HEK293 (cell line): Measurements from ENCODE around the gene PLEKHJ1.
A peak's percentile ranks its signal among the peaks of the same experiment; 100 is the strongest.

Source experiments
- ATF2 ChIP-seq: fragments of 450-650 bp; formaldehyde crosslinking; IDR thresholded peaks from 2 replicates; pipeline ENCODE4 v1.5.1; 2016; ENCODE audit warnings: missing biosample characterization, missing genetic modification characterization, low read depth
- ELK4 ChIP-seq: IDR thresholded peaks from 2 replicates; pipeline ENCODE4 v1.6.1; 2011; ENCODE audit warnings: mild to moderate bottlenecking, low read depth, low read length, borderline replicate concordance
- GLI2 ChIP-seq: fragments of 450-650 bp; formaldehyde crosslinking; IDR thresholded peaks from 2 replicates; pipeline ENCODE4; 2017; ENCODE audit warnings: missing biosample characterization, missing genetic modification characterization, low read depth, borderline replicate concordance
- KLF1 ChIP-seq: fragments of 450-650 bp; formaldehyde crosslinking; IDR thresholded peaks from 2 replicates; pipeline ENCODE4 v1.5.1; 2016; ENCODE audit warnings: missing biosample characterization, missing genetic modification characterization
- KLF17 ChIP-seq: fragments of 450-650 bp; formaldehyde crosslinking; IDR thresholded peaks from 2 replicates; pipeline ENCODE4 v1.5.1; 2016; ENCODE audit warnings: missing biosample characterization, missing genetic modification characterization
- KLF9 ChIP-seq: fragments of 450-650 bp; formaldehyde crosslinking; IDR thresholded peaks from 2 replicates; pipeline ENCODE4 v1.5.1; 2016; ENCODE audit warnings: missing biosample characterization, missing genetic modification characterization, low read depth
- ZBTB17 ChIP-seq: fragments of 450-650 bp; formaldehyde crosslinking; IDR thresholded peaks from 2 replicates; pipeline ENCODE4 v1.5.1; 2016; ENCODE audit warnings: missing biosample characterization, missing genetic modification characterization
- ZBTB7A ChIP-seq: fragments of 450-650 bp; formaldehyde crosslinking; IDR thresholded peaks from 2 replicates; pipeline ENCODE4 v1.5.1; 2016; ENCODE audit warnings: low read depth, missing biosample characterization, missing genetic modification characterization
- ZFP69B ChIP-seq: fragments of 450-650 bp; formaldehyde crosslinking; IDR thresholded peaks from 2 replicates; pipeline ENCODE4 v1.5.1; 2016; ENCODE audit warnings: missing biosample characterization, missing genetic modification characterization
- ZNF24 ChIP-seq: fragments of 450-650 bp; formaldehyde crosslinking; IDR thresholded peaks from 2 replicates; pipeline ENCODE4 v1.5.1; 2016; ENCODE audit warnings: missing biosample characterization, missing genetic modification characterization
- ZNF274 ChIP-seq, 2 experiments: fragments of 200-500 bp in 1 of 2; fragments of 450-650 bp in 1 of 2; sonication (Bioruptor generic) in 1 of 2; formaldehyde crosslinking in 1 of 2; IDR thresholded peaks; 2 replicates each; pipeline versions ENCODE4 v1.5.1 to v1.6.1; 2014 to 2016; ENCODE audit warnings: borderline replicate concordance in 1 of 2, inconsistent platforms in 1 of 2, low read length in 1 of 2, missing biosample characterization in 1 of 2, missing genetic modification characterization in 1 of 2
- ZNF398 ChIP-seq: fragments of 450-650 bp; formaldehyde crosslinking; IDR thresholded peaks from 2 replicates; pipeline ENCODE4 v1.5.1; 2017; ENCODE audit warnings: missing biosample characterization, missing genetic modification characterization
- ZNF416 ChIP-seq: fragments of 450-650 bp; formaldehyde crosslinking; IDR thresholded peaks from 2 replicates; pipeline ENCODE4 v1.5.1; 2016; ENCODE audit warnings: missing biosample characterization, missing genetic modification characterization
- ZNF518A ChIP-seq: fragments of 450-650 bp; formaldehyde crosslinking; conservative IDR thresholded peaks from 2 replicates; pipeline ENCODE4 v1.5.1; 2016; ENCODE audit warnings: low read depth, missing biosample characterization, missing genetic modification characterization
- ZNF571 ChIP-seq: fragments of 450-650 bp; formaldehyde crosslinking; IDR thresholded peaks from 2 replicates; pipeline ENCODE4 v1.5.0; 2017; ENCODE audit warnings: missing biosample characterization, missing genetic modification characterization
- ZNF600 ChIP-seq: fragments of 450-650 bp; formaldehyde crosslinking; IDR thresholded peaks from 2 replicates; pipeline ENCODE4 v1.5.1; 2016; ENCODE audit warnings: missing biosample characterization, missing genetic modification characterization
- ZNF654 ChIP-seq: fragments of 450-650 bp; formaldehyde crosslinking; IDR thresholded peaks from 2 replicates; pipeline ENCODE4 v1.5.1; 2016; ENCODE audit warnings: low read depth, missing biosample characterization, missing genetic modification characterization
- ZNF76 ChIP-seq: fragments of 450-650 bp; formaldehyde crosslinking; IDR thresholded peaks from 2 replicates; pipeline ENCODE4; 2016; ENCODE audit warnings: low read depth, missing biosample characterization, missing genetic modification characterization, borderline replicate concordance
- ZNF791 ChIP-seq: fragments of 450-650 bp; formaldehyde crosslinking; IDR thresholded peaks from 2 replicates; pipeline ENCODE4 v1.5.1; 2016; ENCODE audit warnings: missing biosample characterization, missing genetic modification characterization
- TF ChIP-seq, protein P1 (sequence below): fragments of 450-650 bp; formaldehyde crosslinking; IDR thresholded peaks from 2 replicates; pipeline ENCODE4 v1.5.1; 2017; ENCODE audit warnings: missing biosample characterization, missing genetic modification characterization
- TF ChIP-seq, protein P2 (sequence below): fragments of 450-650 bp; formaldehyde crosslinking; IDR thresholded peaks from 2 replicates; pipeline ENCODE4 v1.5.1; 2016; ENCODE audit warnings: missing biosample characterization, missing genetic modification characterization

Gene PLEKHJ1

GRCh38 chr19:2271234-2272103 lies 35.3 kb upstream of the PLEKHJ1 start (continued):
- TF ChIP-seq GLI2 (tag by site-specific recombination) (no peak), ZBTB17 (tag by site-specific recombination) (peak; percentile 25; the same call in 1 of the 2 replicates), ZFP69B (tag by site-specific recombination) (no peak), ZNF654 (tag by site-specific recombination) (no peak), ZNF76 (tag by site-specific recombination) (no peak), KLF17 (tag by site-specific recombination) (0 out of 2 replicates have a peak, but pooled peaks have one; percentile 18), KLF1 (peak; percentile 75), ZNF518A (tag by site-specific recombination) (0 out of 2 replicates have a peak, but pooled peaks have one; percentile 9), ZNF274 (IDR thresholded peaks at IDR 0.05; ENCODE audit: low read length) (no peak), ZNF274 (tag by site-specific recombination; IDR thresholded peaks at IDR 0.05; ENCODE audit: borderline replicate concordance) (no peak), KLF9 (tag by site-specific recombination) (peak; percentile 1; the same call in 1 of the 2 replicates), ZNF24 (tag by site-specific recombination) (peak; percentile 44; the same call in 1 of the 2 replicates), ZNF416 (no peak), ZNF571 (tag by site-specific recombination) (no peak), ZBTB7A (tag by site-specific recombination) (peak; percentile 42; the same call in 1 of the 2 replicates), ELK4 (no peak), ZNF791 (tag by site-specific recombination) (no peak), ZNF398 (tag by site-specific recombination) (no peak), ATF2 (no peak), ZNF600 (tag by site-specific recombination) (peak; percentile 70)
- TF ChIP-seq, protein P1, sequence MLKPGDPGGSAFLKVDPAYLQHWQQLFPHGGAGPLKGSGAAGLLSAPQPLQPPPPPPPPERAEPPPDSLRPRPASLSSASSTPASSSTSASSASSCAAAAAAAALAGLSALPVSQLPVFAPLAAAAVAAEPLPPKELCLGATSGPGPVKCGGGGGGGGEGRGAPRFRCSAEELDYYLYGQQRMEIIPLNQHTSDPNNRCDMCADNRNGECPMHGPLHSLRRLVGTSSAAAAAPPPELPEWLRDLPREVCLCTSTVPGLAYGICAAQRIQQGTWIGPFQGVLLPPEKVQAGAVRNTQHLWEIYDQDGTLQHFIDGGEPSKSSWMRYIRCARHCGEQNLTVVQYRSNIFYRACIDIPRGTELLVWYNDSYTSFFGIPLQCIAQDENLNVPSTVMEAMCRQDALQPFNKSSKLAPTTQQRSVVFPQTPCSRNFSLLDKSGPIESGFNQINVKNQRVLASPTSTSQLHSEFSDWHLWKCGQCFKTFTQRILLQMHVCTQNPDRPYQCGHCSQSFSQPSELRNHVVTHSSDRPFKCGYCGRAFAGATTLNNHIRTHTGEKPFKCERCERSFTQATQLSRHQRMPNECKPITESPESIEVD (tag by site-specific recombination): no peak
- TF ChIP-seq, protein P2, sequence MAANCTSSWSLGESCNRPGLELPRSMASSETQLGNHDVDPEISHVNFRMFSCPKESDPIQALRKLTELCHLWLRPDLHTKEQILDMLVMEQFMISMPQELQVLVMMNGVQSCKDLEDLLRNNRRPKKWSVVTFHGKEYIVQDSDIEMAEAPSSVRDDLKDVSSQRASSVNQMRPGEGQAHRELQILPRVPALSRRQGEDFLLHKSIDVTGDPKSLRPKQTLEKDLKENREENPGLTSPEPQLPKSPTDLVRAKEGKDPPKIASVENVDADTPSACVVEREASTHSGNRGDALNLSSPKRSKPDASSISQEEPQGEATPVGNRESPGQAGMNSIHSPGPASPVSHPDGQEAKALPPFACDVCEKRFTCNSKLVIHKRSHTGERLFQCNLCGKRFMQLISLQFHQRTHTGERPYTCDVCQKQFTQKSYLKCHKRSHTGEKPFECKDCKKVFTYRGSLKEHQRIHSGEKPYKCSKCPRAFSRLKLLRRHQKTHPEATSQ (tag by site-specific recombination): no peak
